ENCODE results near the gene ZNF827. TPM values are rescaled to one million over a fixed set of nuclear protein-coding genes. Genes with fewer than 3 reads are reported as not detected.

ZNF827 gene
- total RNA-seq, 1 experiment from 2014 or later: 9.2 TPM

GRCh38 chr4:145816091-145816490 is 122.5 kb downstream of the ZNF827 start:
- no peak overlapping the region for H3K4me3 ChIP-seq
- peaks cover 25% of the 10 kb centered on the region for H3K4me1 ChIP-seq (replicated peaks)
- H3K27me3 ChIP-seq (replicated peaks): no peaks in the 10 kb centered on the region
- DNase-seq (ENCODE audit: low read depth in 1 of 2, low spot score in 2 of 2): no peak
- peaks cover 32% of the 10 kb centered on the region for H3K36me3 ChIP-seq
- no peak overlapping the region; the same call in 1 of the 2 replicates for H3K27ac ChIP-seq
- H3K9me3 ChIP-seq (replicated peaks): no peaks in the 10 kb centered on the region

- peak overlapping the region; percentile 16; the same call in 1 of the 2 replicates for H3K27ac ChIP-seq
- peaks cover 25% of the 10 kb centered on the region for H3K4me1 ChIP-seq (replicated peaks)
- H3K9me3 ChIP-seq (replicated peaks): no peaks in the 10 kb centered on the region
- DNase-seq (ENCODE audit: low read depth in 1 of 2, low spot score in 2 of 2): no peak
- no peak overlapping the region for H3K4me3 ChIP-seq
- H3K27me3 ChIP-seq (replicated peaks): no peaks in the 10 kb centered on the region
- peaks cover 33% of the 10 kb centered on the region for H3K36me3 ChIP-seq
Measured at GRCh38 chr4:145815626-145816025, 123.0 kb downstream of the ZNF827 start.

- no peak for DNase-seq (ENCODE audit: low read depth in 1 of 2, low spot score in 2 of 2)
- peaks cover 25% of the 10 kb centered on the region for H3K4me1 ChIP-seq (replicated peaks)
- no peak overlapping the region for H3K4me3 ChIP-seq
- peak overlapping the region; percentile 16; the same call in 1 of the 2 replicates for H3K27ac ChIP-seq
- H3K27me3 ChIP-seq (replicated peaks): no peaks in the 10 kb centered on the region
- H3K36me3 ChIP-seq: peaks cover 37% of the 10 kb centered on the region
- no peaks in the 10 kb centered on the region for H3K9me3 ChIP-seq (replicated peaks)
Measured at GRCh38 chr4:145815027-145815612, 123.5 kb downstream of the ZNF827 start.

GRCh38 chr4:145814246-145814645 is 124.4 kb downstream of the ZNF827 start:
- Histone ChIP-seq H3K27me3 (replicated peaks) (no peaks in the 10 kb centered on the region), H3K27ac (no peak overlapping the region), H3K9me3 (replicated peaks) (peaks cover 6% of the 10 kb centered on the region; the same call in 1 of the 2 replicates), H3K4me3 (no peak overlapping the region), H3K36me3 (peaks cover 41% of the 10 kb centered on the region), H3K4me1 (replicated peaks) (peaks cover 26% of the 10 kb centered on the region)
- DNase-seq (ENCODE audit: low read depth in 1 of 2, low spot score in 2 of 2): no peak

DNA sequence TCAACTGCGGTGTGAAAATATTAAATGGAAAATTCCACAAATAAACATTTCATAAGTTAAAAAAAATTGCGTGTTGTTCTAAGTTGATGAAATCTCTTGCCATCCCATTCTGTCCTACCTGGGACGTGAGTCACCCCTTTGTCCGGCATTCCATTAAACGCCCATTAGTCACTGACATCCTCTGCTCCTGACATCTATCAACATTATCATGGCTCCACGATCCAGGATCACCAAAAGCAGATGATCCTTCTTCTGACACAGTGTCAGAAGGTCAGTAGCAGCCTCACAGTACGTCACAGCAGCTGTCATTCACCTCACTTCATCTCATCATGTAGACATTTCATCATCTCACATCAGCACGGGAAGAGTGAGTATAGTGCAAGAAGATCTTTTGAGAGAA is 125.7 kb downstream of the ZNF827 start:
- Histone ChIP-seq H3K36me3 (peaks cover 45% of the 10 kb centered on the region), H3K27me3 (replicated peaks) (no peaks in the 10 kb centered on the region), H3K4me1 (replicated peaks) (peaks cover 40% of the 10 kb centered on the region), H3K4me3 (no peak overlapping the region), H3K27ac (peak overlapping the region; percentile 68), H3K9me3 (replicated peaks) (peaks cover 6% of the 10 kb centered on the region; the same call in 1 of the 2 replicates)
- peak; percentile 48 to 56 for DNase-seq (ENCODE audit: low read depth in 1 of 2, low spot score in 2 of 2)

DNA sequence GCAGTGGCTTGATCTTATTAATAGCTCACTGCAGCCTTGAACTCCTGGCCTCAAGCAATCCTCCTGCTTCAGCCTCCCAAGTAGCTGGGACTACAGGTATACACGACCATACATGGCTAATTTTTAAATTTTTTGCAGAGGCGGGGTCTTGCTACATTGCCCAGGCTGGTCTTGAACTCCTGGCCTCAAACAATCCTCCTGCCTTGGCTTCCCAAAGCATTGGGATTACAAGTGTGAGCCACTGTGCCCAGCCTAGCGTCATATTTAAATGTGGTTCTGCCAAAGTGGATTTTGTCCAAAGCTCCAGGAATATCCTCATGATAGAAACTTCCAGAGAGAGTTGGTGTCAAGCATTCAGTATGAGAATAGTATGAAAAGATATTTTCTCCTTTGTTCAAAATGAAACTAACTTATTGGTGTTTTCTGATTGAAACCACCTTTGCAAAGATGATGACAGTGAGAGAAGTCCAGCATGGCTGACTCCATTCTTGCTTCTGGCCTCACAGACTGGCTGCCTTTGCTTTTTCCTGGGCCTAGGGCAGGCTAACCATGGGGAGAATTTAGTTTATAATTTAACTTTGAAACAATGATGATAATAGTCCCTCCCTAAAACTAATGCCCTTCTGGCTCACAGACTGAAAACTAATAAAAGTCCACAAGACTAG is 129.6 kb downstream of the ZNF827 start:
- Histone ChIP-seq H3K4me1 (replicated peaks) (peaks cover 63% of the 10 kb centered on the region), H3K9me3 (replicated peaks) (peaks cover 6% of the 10 kb centered on the region; the same call in 1 of the 2 replicates), H3K27ac (peak overlapping the region; percentile 95), H3K4me3 (no peak overlapping the region), H3K27me3 (replicated peaks) (no peaks in the 10 kb centered on the region), H3K36me3 (peaks cover 34% of the 10 kb centered on the region)
- DNase-seq (ENCODE audit: low read depth in 1 of 2, low spot score in 2 of 2): no peak

DNA sequence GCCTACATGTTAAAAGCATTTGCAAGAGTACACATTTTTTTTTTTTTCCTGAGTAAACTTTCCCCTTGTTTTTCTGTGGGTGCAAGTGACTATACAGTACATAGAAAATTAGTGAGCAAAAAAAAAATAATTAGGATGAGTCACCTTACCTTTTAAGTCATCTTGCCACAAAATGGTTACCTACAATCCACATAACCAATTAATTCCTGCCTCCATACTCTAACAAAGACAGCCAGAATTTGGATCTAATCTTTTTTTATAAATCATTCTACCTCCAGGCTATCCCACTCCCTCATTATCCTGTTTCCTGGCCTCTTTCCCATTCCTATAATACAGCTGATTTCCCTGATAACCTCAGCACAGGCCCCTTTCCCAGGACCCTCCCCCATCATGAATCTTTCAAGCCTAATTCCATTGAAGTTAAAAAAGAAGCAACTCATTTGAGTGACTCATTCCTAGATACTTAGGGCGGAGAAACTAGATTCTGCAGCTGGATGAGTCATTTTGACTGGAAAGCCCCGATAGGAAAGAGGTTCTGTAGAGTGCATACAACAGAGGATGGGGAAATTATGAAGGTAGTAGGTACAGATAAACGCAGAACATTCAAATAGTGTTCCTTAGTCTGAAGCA is 130.5 kb downstream of the ZNF827 start:
- peaks cover 6% of the 10 kb centered on the region; the same call in 1 of the 2 replicates for H3K9me3 ChIP-seq (replicated peaks)
- peak; percentile 83 to 97 for DNase-seq (ENCODE audit: low read depth in 1 of 2, low spot score in 2 of 2)
- peaks cover 28% of the 10 kb centered on the region for H3K36me3 ChIP-seq
- no peaks in the 10 kb centered on the region for H3K27me3 ChIP-seq (replicated peaks)
- peaks cover 70% of the 10 kb centered on the region for H3K4me1 ChIP-seq (replicated peaks)
- peak overlapping the region; percentile 95 for H3K27ac ChIP-seq
- H3K4me3 ChIP-seq: no peak overlapping the region

DNA sequence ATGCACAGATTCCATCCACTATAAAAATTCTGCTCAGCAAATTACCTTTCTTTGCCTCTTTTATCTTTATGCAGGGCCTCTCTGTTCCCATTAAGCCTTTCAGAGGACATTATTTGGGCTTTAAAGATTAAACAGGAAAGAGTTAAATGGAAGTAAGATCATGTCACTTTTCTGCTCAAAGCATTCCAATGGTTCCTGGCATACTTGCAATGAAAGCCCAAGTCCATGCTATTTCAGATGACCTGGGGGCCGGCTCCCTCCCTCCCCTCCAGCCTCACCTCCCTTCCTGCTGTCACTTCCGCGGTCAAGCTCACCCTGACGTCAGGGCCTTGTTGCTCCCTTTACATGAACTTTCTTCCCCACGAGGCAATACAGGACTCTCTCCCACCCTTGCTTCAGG is 133.1 kb downstream of the ZNF827 start:
- DNase-seq (ENCODE audit: low read depth in 1 of 2, low spot score in 2 of 2): peak; percentile 86 to 91
- Histone ChIP-seq H3K4me3 (no peak overlapping the region), H3K4me1 (replicated peaks) (peaks cover 63% of the 10 kb centered on the region), H3K27me3 (replicated peaks) (no peaks in the 10 kb centered on the region), H3K36me3 (peaks cover 14% of the 10 kb centered on the region), H3K27ac (peak overlapping the region; percentile 95), H3K9me3 (replicated peaks) (peaks cover 6% of the 10 kb centered on the region; the same call in 1 of the 2 replicates)

DNA sequence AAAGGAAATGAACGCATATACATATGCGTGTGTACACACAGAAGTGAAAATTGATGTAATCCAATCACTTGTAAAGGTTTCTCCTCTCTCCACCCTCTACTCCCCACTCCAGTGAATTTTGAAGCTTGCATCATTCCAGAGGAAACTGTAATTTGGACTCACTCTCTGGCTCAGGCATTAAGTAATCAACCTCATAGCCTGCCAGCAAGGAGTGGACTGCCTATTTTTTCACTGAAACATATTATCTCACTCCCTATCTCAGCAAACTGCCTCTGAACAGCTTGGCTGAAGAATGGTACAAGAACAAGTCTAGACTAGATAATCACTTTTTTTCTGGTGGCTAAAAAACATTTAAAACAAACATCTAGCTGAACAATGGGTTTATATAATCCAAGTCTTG is 134.5 kb downstream of the ZNF827 start:
- Histone ChIP-seq H3K4me3 (no peak overlapping the region), H3K9me3 (replicated peaks) (no peaks in the 10 kb centered on the region), H3K36me3 (peaks cover 2% of the 10 kb centered on the region), H3K27ac (peak overlapping the region; percentile 95), H3K27me3 (replicated peaks) (no peaks in the 10 kb centered on the region), H3K4me1 (replicated peaks) (peaks cover 60% of the 10 kb centered on the region)
- DNase-seq (ENCODE audit: low read depth in 1 of 2, low spot score in 2 of 2): peak in 1 of 2 experiments; percentile 59

GRCh38 chr4:145799223-145799622 is 139.4 kb downstream of the ZNF827 start:
- Histone ChIP-seq H3K9me3 (replicated peaks) (no peaks in the 10 kb centered on the region), H3K4me3 (no peak overlapping the region), H3K27ac (no peak overlapping the region), H3K36me3 (peaks cover 3% of the 10 kb centered on the region; the same call in 1 of the 2 replicates), H3K4me1 (replicated peaks) (peaks cover 11% of the 10 kb centered on the region), H3K27me3 (replicated peaks) (no peaks in the 10 kb centered on the region)
- no peak for DNase-seq (ENCODE audit: low read depth in 1 of 2, low spot score in 2 of 2)

- H3K9me3 ChIP-seq (replicated peaks): no peaks in the 10 kb centered on the region
- H3K4me1 ChIP-seq (replicated peaks): no peaks in the 10 kb centered on the region
- no peak for DNase-seq (ENCODE audit: low read depth in 1 of 2, low spot score in 2 of 2)
- peaks cover 10% of the 10 kb centered on the region for H3K36me3 ChIP-seq
- no peaks in the 10 kb centered on the region for H3K27me3 ChIP-seq (replicated peaks)
- H3K27ac ChIP-seq: no peak overlapping the region
- no peak overlapping the region for H3K4me3 ChIP-seq
Measured at GRCh38 chr4:145797278-145797677, 141.3 kb downstream of the ZNF827 start.

GRCh38 chr4:145796346-145796745 is 142.3 kb downstream of the ZNF827 start:
- Histone ChIP-seq H3K9me3 (replicated peaks) (no peaks in the 10 kb centered on the region), H3K36me3 (peaks cover 10% of the 10 kb centered on the region), H3K27ac (no peak overlapping the region), H3K4me1 (replicated peaks) (no peaks in the 10 kb centered on the region), H3K4me3 (no peak overlapping the region), H3K27me3 (replicated peaks) (no peaks in the 10 kb centered on the region)
- no peak for DNase-seq (ENCODE audit: low read depth in 1 of 2, low spot score in 2 of 2)

GRCh38 chr4:145795521-145795920 is 143.1 kb downstream of the ZNF827 start:
- Histone ChIP-seq H3K27ac (no peak overlapping the region), H3K4me3 (no peak overlapping the region), H3K4me1 (replicated peaks) (no peaks in the 10 kb centered on the region), H3K9me3 (replicated peaks) (no peaks in the 10 kb centered on the region), H3K36me3 (peaks cover 13% of the 10 kb centered on the region), H3K27me3 (replicated peaks) (no peaks in the 10 kb centered on the region)
- DNase-seq (ENCODE audit: low read depth in 1 of 2, low spot score in 2 of 2): no peak

GRCh38 chr4:145792429-145792828 is 146.2 kb downstream of the ZNF827 start:
- Histone ChIP-seq H3K36me3 (peaks cover 13% of the 10 kb centered on the region), H3K9me3 (replicated peaks) (no peaks in the 10 kb centered on the region), H3K4me1 (replicated peaks) (peaks cover 13% of the 10 kb centered on the region), H3K4me3 (no peak overlapping the region), H3K27me3 (replicated peaks) (no peaks in the 10 kb centered on the region), H3K27ac (no peak overlapping the region)
- no peak for DNase-seq (ENCODE audit: low read depth in 1 of 2, low spot score in 2 of 2)
